Adrenal gland (tissue), 5 donors: ENCODE measurements around the gene CPHXL2.

Experiments
- CTCF ChIP-seq, 6 experiments: fragments of 450-650 bp in 4 of 6; fragments of 200-600 bp in 2 of 6; sonication (generic) in 1 of 6; IDR thresholded peaks; 1 replicate in 5 of 6; 2 replicates in 1 of 6; pipeline versions ENCODE4 v1.5.1 to v1.8.0; 2016 to 2021; ENCODE audit warnings: antibody characterized with exemption in 6 of 6, mild to moderate bottlenecking in 2 of 6, moderate library complexity in 1 of 6
- POLR2A ChIP-seq, 2 donors: fragments of 450-650 bp; IDR thresholded peaks; one replicate each; pipeline ENCODE4 v1.6.1; 2017; ENCODE audit warnings: antibody characterized with exemption in 2 of 2, mild to moderate bottlenecking in 2 of 2, moderate library complexity in 1 of 2
- donor health status: DM: no; HTN: no; CAD: no.

DNA sequence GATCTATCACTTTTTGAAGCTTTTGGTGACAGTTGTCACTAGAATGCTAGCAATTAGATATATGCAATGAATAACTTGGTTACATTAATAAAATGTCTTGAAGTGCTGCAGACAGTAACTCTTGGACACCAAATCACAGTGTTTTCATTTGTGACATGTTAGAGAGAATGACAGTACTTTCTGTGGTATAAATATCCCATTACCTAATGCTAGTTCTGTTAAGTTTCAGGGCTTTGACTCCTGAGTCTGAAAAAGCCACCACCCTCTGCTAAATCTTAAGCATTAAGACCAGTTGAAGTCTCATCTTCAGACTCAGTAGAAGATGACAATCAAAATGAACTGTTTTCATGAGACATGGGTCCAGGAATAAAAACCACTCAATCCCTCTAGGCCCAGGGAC lies 10.6 kb upstream of the CPHXL2 start:
- no peak for TF ChIP-seq CTCF (IDR thresholded peaks at IDR 0.05)
- no peak for TF ChIP-seq POLR2A (IDR thresholded peaks at IDR 0.05)
